Measurements from ENCODE around the gene ECM2.
"Not testable (repeated sequence)": the region's sequence is repeated elsewhere in the genome, so short reads cannot be mapped to it uniquely, and the experiment has no call there.

ECM2 gene

DNA sequence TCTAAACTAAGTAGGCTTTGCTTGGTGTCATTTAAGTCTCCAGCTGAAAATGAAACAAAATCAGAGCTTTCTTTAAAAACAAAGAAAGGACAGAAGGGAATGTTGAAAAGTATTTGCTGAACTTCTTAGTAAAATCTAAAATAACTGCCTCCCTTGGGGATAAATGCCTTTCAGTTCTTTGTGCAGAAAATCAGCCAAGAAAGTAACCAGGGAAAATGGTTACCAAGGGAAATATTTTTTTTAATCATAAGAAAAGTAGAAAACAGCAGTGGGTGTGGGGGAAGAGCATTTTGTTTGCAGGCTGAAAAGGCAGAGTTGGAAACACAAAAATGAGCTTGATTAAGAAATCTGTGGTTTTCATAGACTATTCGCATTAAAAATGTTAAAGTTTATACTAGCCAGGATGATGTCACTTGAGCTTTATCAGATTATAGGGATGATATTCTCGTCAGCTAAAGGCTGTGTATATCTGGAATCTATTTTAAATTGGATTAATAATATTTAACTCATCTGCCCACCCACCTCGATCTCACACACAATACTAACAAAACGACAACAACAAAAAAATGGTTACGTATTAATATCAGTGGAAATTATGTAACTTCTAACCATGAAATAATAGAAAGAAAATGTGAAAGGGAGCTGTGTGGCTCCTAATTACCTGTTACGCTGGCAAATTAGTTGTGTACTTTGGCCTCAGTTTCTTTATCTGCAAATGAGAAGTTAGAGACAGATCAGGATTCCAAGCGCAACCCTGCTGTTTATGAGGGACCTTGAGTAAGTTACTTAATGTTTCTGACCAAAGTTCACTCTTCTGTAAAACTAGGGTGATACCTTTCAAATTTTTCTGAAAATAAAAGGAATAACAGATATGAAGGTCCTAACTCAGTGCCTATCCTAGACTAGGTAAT, at the start of gene ECM2:
Gene ECM2, minus strand, starts transcription at position 51 of the 911 bp plus-strand sequence. CDS start 13,124 bp downstream, outside the sequence.
- DNase-seq, result no peak

DNA sequence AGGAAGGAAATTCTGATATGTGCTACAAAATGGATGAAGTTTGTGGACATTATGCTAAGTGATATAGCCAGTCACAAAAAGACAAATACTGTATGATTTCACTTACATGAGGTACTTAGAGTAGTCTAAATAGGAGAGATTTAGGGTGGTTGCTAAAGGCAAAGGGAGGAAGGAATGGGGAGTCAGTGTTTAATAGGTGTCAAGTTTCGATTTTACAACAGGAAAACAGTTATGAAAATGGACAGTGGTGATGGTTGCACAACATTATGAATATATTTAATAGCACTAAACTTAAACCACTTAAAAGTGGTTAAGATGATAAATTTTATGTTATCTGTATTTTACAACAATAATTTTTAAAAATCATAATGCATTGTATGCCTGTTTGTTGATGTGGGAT, 40.4 kb upstream of the ECM2 start:
- DNase-seq, result no peak

DNA sequence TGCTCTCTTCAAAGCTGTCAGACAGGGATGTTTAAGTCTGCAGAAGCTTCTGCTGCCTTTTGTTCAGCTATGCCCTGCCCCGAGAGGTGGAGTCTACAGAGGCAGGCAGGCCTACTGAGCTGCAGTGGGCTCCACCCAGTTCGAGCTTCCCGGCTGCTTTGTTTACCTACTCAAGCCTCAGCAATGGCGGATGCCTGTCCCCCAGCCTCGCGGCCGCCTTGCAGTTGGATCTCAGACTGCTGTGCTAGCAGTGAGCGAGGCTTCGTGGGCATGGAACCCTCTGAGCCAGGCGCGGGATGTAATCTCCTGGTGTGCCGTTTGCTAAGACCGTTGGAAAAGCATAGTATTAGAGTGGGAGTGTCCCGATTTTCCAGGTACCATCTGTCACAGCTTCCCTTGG, 37.8 kb upstream of the ECM2 start:
- DNase-seq, result not testable (repeated sequence)

DNA sequence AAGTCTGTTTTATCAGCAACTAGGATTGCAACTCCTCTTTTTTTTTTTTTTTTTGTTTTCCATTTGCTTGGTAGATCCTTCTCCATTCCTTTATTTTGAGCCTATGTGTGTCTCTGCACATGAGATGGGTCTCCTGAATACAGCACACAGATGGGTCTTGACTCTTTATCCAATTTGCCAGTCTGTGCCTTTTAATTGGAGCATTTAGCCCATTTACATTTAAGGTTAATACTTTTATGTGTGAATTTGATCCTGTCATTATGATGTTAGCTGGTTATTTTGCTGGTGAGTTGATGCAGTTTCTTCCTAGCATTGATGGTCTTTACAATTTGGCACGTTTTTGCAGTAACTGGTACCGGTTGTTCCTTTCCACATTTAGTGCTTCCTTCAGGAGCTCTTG, 36.1 kb upstream of the ECM2 start:
- DNase-seq, result not testable (repeated sequence)

DNA sequence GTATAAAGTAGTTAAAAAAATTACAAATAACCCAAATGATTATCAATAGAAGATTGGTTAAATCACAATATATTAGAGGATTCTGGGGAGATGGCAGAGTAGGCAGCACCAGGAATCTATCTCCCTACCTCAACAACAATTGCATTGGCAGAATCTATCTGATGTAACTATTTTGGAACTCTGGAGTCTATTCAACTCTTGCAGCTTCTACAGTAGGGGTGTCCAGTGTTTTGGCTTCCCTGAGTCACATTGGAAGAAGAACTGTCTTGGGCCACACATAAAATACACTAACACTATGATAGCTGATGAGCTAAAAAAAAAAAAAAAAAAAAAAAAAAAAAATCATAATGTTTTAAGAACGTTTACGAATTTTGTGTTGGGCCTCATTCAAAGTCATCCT, 29.2 kb upstream of the ECM2 start:
- DNase-seq, result no peak

DNA sequence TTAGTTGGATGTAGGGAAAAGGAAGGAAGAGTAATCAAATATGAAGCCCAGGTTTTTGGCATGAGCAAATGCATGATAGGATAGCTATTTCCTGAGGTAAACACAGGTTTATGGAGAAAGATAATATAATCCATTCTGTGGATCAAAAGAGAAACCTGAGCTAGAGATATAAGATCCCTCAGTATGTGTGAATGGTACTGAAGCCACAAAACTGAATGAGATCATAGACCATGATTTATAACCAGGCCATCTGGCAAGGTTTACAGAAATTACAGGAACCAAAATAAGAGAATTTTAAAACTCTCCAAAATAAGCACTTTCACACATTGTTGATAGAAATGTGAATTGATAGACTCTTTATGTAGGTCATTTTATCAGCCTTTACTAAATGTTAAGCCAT, 28.7 kb upstream of the ECM2 start:
- no peak for DNase-seq

DNA sequence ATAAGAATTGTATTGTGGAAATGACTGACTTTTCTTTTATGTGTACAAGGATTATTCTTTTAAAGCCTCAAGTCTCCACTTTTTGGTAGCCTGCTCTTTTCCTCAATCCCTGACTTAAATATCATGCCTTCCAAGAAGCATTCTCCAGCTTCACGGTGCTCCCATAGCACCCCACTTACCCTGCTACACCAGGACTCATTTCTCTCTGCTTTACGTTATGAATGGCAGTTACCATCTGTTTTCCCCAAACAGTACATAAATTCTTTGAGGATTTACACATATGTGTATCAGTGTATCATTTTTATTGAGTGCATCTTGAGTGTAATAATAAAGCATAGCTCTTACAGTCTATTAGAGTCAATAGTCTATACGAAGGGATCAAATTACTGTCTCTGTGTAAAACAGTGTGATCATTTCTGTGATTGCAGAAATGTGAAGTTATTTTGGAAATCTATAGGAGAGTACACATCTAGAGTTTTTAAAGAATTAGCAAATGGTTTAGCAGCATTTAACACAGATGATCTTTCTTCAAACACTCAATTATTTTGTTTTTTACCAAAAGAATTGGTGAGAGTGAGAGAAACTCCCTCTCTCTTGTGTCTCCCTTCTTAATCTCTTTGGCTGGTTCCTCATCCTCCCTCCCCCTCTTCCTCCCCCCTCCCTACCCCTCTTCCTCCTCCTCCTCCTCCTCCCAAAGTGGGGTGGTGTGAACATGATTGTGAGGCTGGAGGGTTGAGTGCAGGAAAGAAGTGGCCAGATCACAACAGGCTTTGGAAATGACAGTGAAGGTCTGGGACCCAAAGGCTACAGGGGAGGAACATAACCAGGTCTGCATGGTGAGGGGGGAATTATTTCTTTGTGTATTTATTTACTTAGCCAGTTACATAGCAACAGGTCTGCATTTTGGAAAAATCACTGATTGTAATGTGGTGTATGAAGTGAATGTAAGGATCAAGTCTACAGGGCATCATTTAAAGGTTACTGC, 27.6 kb upstream of the ECM2 start:
- DNase-seq, result no peak

DNA sequence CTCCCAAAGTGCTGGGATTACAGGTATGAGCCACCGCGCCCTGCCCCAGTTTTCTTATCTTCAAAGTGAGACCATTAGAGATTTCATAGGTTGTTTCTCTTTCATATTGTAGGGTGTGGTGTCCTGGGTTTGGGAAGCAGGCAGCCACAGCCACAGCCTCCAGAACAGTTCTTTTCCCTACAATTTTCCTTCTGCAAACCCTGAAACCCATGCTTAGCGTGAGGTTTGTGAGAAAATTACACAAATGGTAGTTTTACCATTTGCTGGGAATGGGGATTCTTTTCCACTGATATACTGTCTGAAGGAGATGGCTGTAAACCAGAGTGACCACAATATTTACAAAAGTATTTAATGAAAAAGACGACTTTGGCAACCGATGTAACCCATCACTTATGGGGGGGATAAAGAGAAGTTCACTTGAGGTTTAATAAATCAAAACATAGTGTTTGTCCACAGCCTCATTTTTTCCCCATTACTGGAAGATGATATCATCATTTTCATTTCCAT, 26.7 kb upstream of the ECM2 start:
- no peak for DNase-seq

DNA sequence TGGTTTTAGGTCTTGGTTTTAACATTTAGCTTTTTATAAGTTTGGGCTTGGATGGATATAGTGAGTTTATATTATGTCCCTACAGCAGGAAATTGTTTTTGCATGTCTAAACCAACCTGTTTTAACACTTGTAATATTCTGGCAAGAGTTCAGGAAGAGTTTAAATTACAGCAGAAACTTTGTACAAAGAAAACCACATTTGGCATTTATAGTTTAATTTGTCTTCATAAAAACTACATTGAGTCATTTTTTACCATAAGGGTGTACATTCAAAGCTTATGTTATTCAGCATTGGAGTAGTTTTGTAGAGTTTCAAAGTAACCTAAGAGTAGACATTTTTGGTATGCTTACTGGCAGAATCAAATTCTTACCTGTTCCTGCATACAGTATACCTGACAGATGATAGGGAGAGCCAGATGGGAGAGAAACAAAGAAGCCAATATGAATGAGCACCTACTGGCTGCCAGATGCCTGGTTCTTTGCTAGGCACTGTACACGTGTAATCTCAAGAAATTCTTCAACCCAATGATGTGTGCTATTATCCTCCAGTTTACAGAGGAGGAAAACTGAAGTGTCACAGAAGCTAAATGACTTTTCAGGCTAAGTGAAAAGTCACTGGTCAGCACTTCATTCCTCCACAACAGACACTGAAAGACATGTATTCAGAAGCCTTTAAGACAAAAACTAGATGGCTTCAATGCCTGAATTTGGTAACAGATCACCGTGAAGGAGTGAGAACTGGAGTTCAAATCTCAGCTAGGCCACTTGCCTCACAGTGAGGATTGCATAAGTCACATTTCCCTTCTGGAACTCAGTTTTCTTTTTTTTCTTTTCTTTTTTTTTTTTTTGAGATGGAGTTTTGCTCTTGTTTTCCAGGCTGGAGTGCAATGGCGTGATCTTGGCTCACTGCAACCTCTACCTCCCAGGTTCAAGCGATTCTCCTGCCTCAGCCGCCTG, 25.9 kb upstream of the ECM2 start:
- no peak for DNase-seq

DNA sequence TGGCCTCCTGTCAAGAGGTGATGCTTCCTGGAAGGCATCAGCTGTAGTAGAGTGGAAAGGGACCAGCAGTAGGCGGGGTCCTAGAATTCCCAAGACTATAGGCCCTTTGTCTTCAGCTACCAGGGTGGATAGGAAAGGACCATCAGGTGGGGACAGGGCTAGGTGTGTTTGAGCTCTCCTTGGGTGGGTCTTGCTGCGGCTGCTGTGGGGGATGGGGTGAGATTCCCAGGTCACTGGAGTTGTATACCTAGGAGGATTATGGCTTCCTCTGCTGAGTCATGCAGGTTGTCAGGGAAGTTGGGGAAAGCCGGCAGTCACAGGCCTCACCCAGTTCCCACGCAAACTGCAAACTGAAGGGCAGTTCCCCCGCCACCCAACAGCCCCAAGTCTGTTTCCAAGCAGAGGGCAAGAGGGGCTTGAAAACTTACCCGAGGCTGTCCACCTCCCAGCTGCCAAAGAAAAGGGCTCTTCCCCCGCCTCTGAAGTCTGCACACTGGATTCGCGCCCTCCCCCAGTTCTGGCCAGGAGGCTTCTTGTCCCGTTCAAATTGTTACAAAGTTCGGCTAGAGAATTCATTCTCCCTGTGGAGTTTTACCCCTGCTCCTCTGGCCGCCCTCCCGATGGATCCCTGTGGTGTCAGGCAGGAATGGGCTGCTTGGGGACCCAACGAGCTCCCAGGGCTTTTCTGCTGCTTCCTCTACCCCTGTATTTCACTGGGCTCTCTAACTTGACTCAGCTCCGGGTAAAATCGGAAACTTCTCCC, 23.0 kb upstream of the ECM2 start:
- no peak for DNase-seq

DNA sequence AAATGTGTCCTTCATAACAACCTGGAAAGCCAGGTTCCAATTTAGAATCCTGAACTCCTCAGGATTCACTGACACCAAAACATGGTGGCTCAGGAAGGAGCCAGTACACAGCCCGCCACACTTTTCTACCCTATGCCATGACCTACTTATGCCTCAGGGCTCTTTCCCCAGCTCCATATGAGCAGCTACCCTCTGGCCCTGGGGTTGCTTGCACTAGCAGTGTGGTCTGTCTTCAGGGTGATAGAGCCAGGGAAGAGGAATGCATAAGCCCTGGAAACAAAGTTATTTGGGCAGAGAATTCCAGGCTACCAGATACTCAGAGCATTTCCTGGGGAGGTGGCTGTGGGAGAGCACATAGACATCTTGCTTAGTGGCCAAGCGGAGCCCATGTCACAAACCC, 15.0 kb upstream of the ECM2 start:
- DNase-seq, result no peak

DNA sequence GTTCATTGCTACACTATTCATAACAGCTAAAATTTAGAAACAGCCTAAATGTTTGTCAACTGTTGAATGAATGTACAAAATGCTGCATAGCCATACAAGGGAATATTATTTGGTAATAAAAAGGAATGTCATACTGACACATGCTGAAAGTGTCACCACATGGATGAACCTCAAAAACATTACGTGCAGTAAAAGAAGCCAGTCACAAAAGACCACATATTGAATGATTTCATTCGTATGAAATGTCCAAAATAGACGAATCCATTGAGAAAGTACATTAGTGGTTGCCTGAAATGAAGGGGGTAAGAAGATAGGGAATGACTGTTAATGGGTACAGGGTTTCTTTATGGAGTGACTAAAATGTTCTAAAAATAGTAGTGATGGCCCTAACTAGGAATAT, 11.6 kb upstream of the ECM2 start:
- no peak for DNase-seq

DNA sequence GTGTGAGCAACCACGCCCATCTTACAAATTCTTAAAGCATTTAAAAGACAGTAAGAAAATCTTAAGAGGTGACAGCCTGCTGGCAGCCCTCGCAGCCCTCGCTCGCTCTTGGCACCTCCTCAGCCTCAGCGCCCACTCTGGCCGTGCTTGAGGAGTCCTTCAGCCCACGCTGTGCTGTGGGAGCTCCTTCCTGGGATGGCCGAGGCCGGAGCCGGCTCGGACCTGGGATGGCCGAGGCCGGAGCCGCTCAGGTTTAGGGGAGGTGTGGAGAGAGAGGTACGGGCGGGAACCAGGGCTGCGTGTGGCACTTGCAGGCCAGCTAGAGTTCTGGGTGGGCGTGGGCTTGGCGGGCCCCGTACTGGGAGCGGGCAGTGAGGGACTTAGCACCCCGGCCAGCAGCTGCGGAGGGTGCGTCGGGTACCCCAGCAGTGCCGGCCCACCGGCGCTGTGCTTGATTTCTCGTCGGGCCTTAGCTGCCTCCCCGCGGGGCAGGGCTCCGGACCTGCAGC, 9.3 kb upstream of the ECM2 start:
- DNase-seq, result no peak

DNA sequence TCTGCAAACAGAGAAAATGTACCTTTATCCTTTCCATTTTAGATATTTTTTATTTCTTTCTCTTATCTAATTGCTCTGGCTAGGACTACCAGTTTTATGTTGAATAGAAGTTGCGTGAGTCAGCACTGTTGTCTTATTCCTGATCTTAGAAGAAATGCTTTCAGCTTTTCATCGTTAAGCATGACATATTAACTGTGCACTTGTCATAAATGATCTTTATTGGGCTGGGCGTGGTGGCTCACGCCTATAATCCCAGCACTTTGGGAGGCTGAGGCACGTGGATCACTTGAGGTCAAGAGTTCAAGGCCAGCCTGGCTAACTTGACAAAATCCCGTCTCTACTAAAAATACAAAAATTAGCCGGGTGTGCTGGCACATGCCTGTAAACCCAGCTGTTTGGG, 8.2 kb upstream of the ECM2 start:
- DNase-seq, result no peak

DNA sequence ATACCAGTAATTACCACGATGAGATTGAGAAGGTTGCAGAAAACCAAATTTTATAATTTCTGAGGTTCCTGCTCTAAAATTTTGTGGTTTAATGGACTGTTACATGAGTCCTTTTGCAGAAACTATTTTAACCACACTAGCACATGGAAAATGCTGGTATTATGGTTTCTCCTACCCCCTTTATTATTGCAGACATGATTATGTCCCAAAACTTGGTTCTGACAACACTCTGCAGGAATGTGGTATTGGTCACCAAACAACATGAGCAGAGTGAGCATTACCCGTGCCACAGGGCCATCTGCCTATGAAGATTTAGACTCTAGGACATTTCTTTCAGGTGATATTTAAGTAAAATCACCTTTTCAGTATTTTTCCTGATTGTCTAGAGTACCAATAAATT, 2.8 kb upstream of the ECM2 start:
- no peak for DNase-seq

DNA sequence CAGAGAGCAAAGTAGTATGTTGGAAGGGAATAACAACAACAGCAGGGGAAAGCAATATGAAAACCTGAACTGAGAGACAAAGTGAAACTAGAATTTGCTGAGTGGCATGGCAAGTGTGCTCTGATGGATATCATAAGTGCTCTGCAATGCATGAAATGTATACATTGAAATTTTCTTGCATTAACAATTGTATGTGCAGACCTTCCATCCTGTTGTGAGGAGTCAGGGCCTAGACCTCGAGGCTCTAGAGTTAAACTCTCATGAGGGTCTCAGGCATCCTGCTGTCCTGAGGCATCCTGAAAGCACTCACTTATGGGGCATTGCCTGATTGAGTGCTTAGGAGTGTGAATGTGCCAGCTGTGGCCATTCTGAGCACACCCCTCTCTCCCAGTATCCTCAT, 1.1 kb downstream of the ECM2 start:
- no peak for DNase-seq

DNA sequence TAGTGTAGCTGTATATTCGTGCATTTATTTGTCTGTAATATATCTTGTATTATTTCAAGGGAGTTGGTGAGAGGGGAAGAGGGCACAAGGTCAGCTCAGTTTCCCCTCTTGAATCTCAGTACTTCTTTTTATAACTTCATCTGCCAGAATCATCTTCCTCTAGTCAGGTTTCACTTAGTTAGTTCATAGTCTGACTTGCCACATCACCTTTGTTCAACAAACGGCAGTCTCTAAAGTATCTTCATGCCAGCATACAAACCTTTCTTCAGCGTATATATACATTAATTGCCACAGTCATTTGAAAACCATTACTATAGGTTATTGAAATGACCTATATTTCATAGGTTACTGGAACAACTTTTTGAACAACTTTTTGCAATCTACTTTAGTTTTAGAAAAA, 1.6 kb downstream of the ECM2 start:
- no peak for DNase-seq

DNA sequence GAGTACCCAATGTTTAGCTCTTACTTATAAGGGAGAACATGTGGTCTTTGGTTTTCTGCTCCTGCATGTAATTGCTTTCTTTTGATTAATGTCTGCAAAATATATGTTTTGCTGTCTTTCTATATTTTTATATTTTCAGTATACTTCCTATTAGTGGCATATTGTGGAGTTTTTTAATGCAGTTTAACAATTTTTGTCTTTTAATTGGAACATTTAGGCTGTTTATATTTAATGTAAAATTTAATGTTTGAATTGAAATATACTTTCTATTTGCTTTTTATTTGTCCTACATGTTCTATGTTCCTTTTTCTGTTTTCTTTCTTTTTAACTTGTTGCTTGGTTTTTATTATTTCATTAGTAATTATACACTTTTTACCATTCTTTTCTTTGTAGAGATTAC, 4.9 kb downstream of the ECM2 start:
- no peak for DNase-seq

DNA sequence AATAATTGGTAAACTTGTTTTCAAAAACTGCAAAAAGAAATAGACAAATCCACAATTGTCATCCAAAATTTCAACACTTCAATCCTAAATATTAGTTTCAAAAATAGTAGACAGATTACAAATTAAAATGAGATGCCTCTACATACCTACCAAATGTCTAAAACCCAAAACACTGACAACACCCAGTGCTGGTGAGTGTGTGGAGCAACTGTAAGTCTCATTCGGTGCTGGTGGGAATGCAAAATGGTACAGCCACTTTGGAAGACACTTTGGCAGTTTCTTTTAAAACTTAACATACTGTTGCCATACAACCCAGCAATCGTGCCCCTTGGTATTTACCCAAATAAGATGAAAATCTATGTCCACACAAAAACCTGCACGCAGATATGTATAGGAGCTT, 6.7 kb downstream of the ECM2 start:
- DNase-seq, result no peak

DNA sequence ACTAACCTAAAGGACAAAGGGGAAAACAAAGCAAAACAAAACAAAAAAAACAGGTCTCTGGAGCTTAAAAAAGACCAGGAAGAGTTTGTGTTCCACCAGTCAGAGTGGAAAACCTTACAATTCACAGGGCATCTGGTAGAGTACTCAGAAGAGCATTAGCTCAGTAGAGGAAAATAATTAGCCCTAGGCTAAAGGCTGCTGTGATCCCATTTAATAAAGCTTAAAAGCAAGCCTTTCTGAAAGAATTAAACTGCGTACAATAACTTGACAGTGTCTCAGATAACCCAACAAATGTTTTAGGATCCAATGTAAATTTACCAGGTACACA, 7.3 kb downstream of the ECM2 start:
- no peak for DNase-seq

DNA sequence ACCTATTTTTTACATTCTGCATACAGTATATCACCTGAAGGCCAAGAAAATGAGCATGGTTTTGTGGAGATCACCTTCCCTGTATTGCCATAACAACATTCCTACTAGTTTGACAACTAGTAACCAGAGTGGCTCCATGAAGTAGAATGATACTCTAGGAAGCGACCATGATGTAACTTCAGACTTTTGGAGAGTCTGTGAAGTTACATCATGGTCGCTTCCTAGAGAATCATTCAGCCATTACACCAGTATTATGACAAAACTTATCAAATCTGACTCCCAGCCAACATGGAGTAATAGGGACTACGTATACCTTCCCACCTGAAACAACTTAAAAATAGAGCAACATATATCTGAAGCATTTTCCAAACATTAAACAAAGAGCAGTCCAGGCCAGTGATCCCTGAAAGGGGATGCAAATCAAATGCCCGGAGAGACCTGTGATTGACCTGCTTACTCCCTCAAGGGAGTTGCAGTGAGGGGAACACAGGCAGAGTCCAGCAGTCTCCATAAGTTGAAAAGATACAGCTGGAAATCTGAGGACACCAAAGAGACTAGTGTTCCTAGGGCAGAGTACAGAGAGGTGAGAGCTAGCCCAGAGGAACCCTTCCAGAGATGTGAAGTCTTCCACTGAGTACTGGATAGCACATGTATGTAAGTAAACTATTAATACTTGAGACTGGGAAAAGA, 7.8 kb downstream of the ECM2 start:
- no peak for DNase-seq
